HEK293 (cell line): ENCODE measurements around the gene NSG1.

ENCODE experiments used
- CTCF ChIA-PET: fragments of 350-600 bp; formaldehyde crosslinking; extraction: SDS; loops from one replicate; lab custom pipeline; 2021; ENCODE audit warnings: antibody characterized with exemption; lab: Yijun Ruan, JAX
- POLR2A ChIA-PET: fragments of 300-600 bp; formaldehyde crosslinking; extraction: SDS; loops from one replicate; lab custom pipeline; 2020; ENCODE audit warnings: antibody characterized with exemption, inconsistent platforms; lab: Yijun Ruan, JAX
- H3K27ac ChIP-seq: fragments of 200-500 bp; sonication (Bioruptor generic); 2 replicates; pipeline ENCODE4 v1.5.1; 2014; ENCODE audit warnings: low read depth, low read length, control low read depth, inconsistent platforms; ENCODE audit errors: extremely low read depth
- H3K36me3 ChIP-seq, 2 experiments: fragments of 200-500 bp in 1 of 2; sonication (Bioruptor generic) in 1 of 2; 1 replicate in 1 of 2; 2 replicates in 1 of 2; pipeline ENCODE4 v1.5.1; 2014 to 2017; ENCODE audit warnings: inconsistent platforms in 2 of 2, low read length in 2 of 2; ENCODE audit not compliant: control insufficient read depth in 2 of 2, insufficient read depth in 1 of 2
- H3K4me1 ChIP-seq: fragments of 200-500 bp; sonication (Bioruptor generic); 2 replicates; pipeline ENCODE4 v1.5.1; 2014; ENCODE audit warnings: mild to moderate bottlenecking, low read length, inconsistent platforms; ENCODE audit not compliant: control insufficient read depth, insufficient read depth
- H3K4me3 ChIP-seq: 2 replicates; pipeline ENCODE4 v1.5.1; 2011; ENCODE audit warnings: low read depth, mild to moderate bottlenecking, control low read depth, low read length, moderate library complexity
- H3K9me3 ChIP-seq: fragments of 200-500 bp; sonication (Bioruptor generic); 2 replicates; pipeline ENCODE4 v1.5.1; 2014; ENCODE audit warnings: low read depth, low read length, inconsistent platforms; ENCODE audit not compliant: control insufficient read depth, insufficient read depth
- HOXC10 ChIP-seq: sonication (generic); formaldehyde crosslinking; IDR thresholded peaks from 2 replicates; pipeline ENCODE4 v1.8.1; 2023; ENCODE audit warnings: mild to moderate bottlenecking, missing genetic modification reagents
- KLF16 ChIP-seq: fragments of 450-650 bp; formaldehyde crosslinking; IDR thresholded peaks from 2 replicates; pipeline ENCODE4 v1.5.1; 2017; ENCODE audit warnings: missing biosample characterization, missing genetic modification characterization
- PRDM1 ChIP-seq: fragments of 450-650 bp; formaldehyde crosslinking; IDR thresholded peaks from 2 replicates; pipeline ENCODE4; 2016; ENCODE audit warnings: missing biosample characterization, missing genetic modification characterization
- SETDB1 ChIP-seq: IDR thresholded peaks from one replicate; pipeline ENCODE4 v1.6.1; 2017; ENCODE audit warnings: mild to moderate bottlenecking, low read length, moderate library complexity, mixed read lengths; ENCODE audit not compliant: insufficient read length
- TCF7L2 ChIP-seq: IDR thresholded peaks from 2 replicates; pipeline ENCODE4 v1.6.1; 2011; ENCODE audit warnings: low read depth, mild to moderate bottlenecking, inconsistent platforms, low read length, moderate library complexity, borderline replicate concordance
- ZBTB20 ChIP-seq: fragments of 450-650 bp; formaldehyde crosslinking; IDR thresholded peaks from 2 replicates; pipeline ENCODE4 v1.5.1; 2016; ENCODE audit warnings: missing biosample characterization, missing genetic modification characterization
- ZBTB6 ChIP-seq: fragments of 450-650 bp; formaldehyde crosslinking; IDR thresholded peaks from 2 replicates; pipeline ENCODE4 v1.5.1; 2017; ENCODE audit warnings: missing biosample characterization, missing genetic modification characterization
- ZIC2 ChIP-seq: fragments of 450-650 bp; formaldehyde crosslinking; IDR thresholded peaks from 2 replicates; pipeline ENCODE4 v1.5.1; 2016; ENCODE audit warnings: missing biosample characterization, missing genetic modification characterization
- ZNF155 ChIP-seq: fragments of 450-650 bp; formaldehyde crosslinking; IDR thresholded peaks from 2 replicates; pipeline ENCODE4 v1.5.1; 2016; ENCODE audit warnings: missing biosample characterization, missing genetic modification characterization
- ZNF174 ChIP-seq: fragments of 450-650 bp; formaldehyde crosslinking; IDR thresholded peaks from 2 replicates; pipeline ENCODE4 v1.5.0; 2017; ENCODE audit warnings: missing biosample characterization, mild to moderate bottlenecking, missing genetic modification characterization
- ZNF214 ChIP-seq: fragments of 450-650 bp; formaldehyde crosslinking; IDR thresholded peaks from 2 replicates; pipeline ENCODE4 v1.5.1; 2017; ENCODE audit warnings: missing biosample characterization, mild to moderate bottlenecking, missing genetic modification characterization, borderline replicate concordance
- ZNF366 ChIP-seq: fragments of 450-650 bp; formaldehyde crosslinking; conservative IDR thresholded peaks from 2 replicates; pipeline ENCODE4 v1.5.1; 2016; ENCODE audit warnings: missing biosample characterization, missing genetic modification characterization
- ZNF513 ChIP-seq: fragments of 450-650 bp; IDR thresholded peaks from 2 replicates; pipeline ENCODE4 v1.5.1; 2018; ENCODE audit warnings: missing biosample characterization, missing genetic modification characterization
- ZNF530 ChIP-seq: fragments of 450-650 bp; formaldehyde crosslinking; IDR thresholded peaks from 2 replicates; pipeline ENCODE4 v1.5.1; 2016; ENCODE audit warnings: low read depth, missing biosample characterization, missing genetic modification characterization
- ZNF660 ChIP-seq: fragments of 450-650 bp; IDR thresholded peaks from 2 replicates; pipeline ENCODE4 v1.5.1; 2018; ENCODE audit warnings: missing biosample characterization, mild to moderate bottlenecking, missing genetic modification characterization
- ZNF670 ChIP-seq: fragments of 450-650 bp; formaldehyde crosslinking; IDR thresholded peaks from 2 replicates; pipeline ENCODE4 v1.5.1; 2016; ENCODE audit warnings: missing biosample characterization, missing genetic modification characterization, low read depth
- ZNF776 ChIP-seq: fragments of 450-650 bp; formaldehyde crosslinking; IDR thresholded peaks from 2 replicates; pipeline ENCODE4 v1.5.0; 2017; ENCODE audit warnings: missing biosample characterization, missing genetic modification characterization, borderline replicate concordance
- ZNF792 ChIP-seq: fragments of 450-650 bp; formaldehyde crosslinking; IDR thresholded peaks from 2 replicates; pipeline ENCODE4 v1.5.1; 2016; ENCODE audit warnings: missing biosample characterization, missing genetic modification characterization
- ZSCAN16 ChIP-seq: fragments of 450-650 bp; formaldehyde crosslinking; IDR thresholded peaks from 2 replicates; pipeline ENCODE4 v1.5.1; 2016; ENCODE audit warnings: missing biosample characterization, missing genetic modification characterization
- ZSCAN30 ChIP-seq: fragments of 450-650 bp; IDR thresholded peaks from 2 replicates; pipeline ENCODE4 v1.5.1; 2018; ENCODE audit warnings: missing biosample characterization, mild to moderate bottlenecking, missing genetic modification characterization, moderate library complexity
- ZXDB ChIP-seq: fragments of 450-650 bp; formaldehyde crosslinking; IDR thresholded peaks from 2 replicates; pipeline ENCODE4 v1.5.1; 2016; ENCODE audit warnings: missing biosample characterization, missing genetic modification characterization
- TF ChIP-seq, protein P1 (sequence below): fragments of 450-650 bp; formaldehyde crosslinking; IDR thresholded peaks from 2 replicates; pipeline ENCODE4 v1.5.1; 2016; ENCODE audit warnings: missing biosample characterization, missing genetic modification characterization
- TF ChIP-seq, protein P2 (sequence below): fragments of 450-650 bp; formaldehyde crosslinking; IDR thresholded peaks from 2 replicates; pipeline ENCODE4 v1.5.1; 2016; ENCODE audit warnings: missing biosample characterization, missing genetic modification characterization
- TF ChIP-seq, protein P3 (sequence below): fragments of 450-650 bp; formaldehyde crosslinking; IDR thresholded peaks from 2 replicates; pipeline ENCODE4 v1.5.1; 2017; ENCODE audit warnings: missing biosample characterization, missing genetic modification characterization
- TF ChIP-seq, protein P4 (sequence below): fragments of 450-650 bp; formaldehyde crosslinking; IDR thresholded peaks from 2 replicates; pipeline ENCODE4 v1.5.1; 2016; ENCODE audit warnings: missing biosample characterization, missing genetic modification characterization

The NSG1 gene

GRCh38 chr4:4416981-4417380 is 30.1 kb downstream of the NSG1 start:
- Histone ChIP-seq H3K9me3 (no peaks in the 10 kb centered on the region), H3K4me3 (no peak overlapping the region), H3K27ac (no peak overlapping the region)
- POLR2A ChIA-PET: no interaction called here
- TF ChIP-seq ZNF366 (tag by site-specific recombination) (no peak), SETDB1 (no peak)
- TF ChIP-seq, protein P1, sequence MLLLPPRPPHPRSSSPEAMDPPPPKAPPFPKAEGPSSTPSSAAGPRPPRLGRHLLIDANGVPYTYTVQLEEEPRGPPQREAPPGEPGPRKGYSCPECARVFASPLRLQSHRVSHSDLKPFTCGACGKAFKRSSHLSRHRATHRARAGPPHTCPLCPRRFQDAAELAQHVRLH (tag by site-specific recombination): no peak
- TF ChIP-seq, all 188 proteins: peak for 0
- H3K36me3 ChIP-seq: peaks cover 0 to 48% of the 10 kb centered on the region in 2 experiments; a peak in 1 of 3 replicates
- H3K4me1 ChIP-seq: no peaks in the 10 kb centered on the region
- CTCF ChIA-PET: interaction anchor here (0.6 kb wide), 1 partner anchor 97 kb away, joined by 3 read pairs; no protein-coding TSS in a partner anchor

DNA sequence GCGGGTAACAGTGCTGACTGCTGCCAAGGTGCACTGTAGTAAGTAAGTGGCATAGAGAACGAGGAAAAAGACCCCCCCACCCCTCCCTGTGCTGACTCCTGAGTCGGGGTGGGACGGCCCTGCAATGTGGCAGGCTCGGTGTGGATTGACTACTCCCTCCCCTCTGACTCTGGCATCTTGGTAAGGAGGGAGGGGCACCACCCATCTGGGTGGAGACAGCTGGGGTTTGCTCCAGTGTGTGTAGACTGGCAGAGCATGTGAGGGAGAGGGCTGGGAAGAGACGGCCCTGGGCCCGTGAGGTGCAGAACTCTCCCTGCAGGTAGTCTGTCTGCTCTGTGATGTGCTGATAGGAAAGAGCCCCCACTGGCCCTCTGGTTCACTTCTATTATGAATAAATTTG is 31.0 kb downstream of the NSG1 start:
- peaks cover 0 to 49% of the 10 kb centered on the region in 2 experiments; a peak in 1 of 3 replicates for H3K36me3 ChIP-seq
- no peaks in the 10 kb centered on the region for H3K4me1 ChIP-seq
- CTCF ChIA-PET: interaction anchor here (0.5 kb wide), 1 partner anchor 10 kb away, joined by 3 read pairs; no protein-coding TSS in a partner anchor
- H3K27ac ChIP-seq: no peak overlapping the region
- TF ChIP-seq, protein P2, sequence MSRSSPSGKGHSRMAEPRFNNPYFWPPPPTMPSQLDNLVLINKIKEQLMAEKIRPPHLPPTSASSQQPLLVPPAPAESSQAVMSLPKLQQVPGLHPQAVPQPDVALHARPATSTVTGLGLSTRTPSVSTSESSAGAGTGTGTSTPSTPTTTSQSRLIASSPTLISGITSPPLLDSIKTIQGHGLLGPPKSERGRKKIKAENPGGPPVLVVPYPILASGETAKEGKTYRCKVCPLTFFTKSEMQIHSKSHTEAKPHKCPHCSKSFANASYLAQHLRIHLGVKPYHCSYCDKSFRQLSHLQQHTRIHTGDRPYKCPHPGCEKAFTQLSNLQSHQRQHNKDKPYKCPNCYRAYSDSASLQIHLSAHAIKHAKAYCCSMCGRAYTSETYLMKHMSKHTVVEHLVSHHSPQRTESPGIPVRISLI (tag by site-specific recombination): no peak
- TF ChIP-seq ZXDB (tag by site-specific recombination) (no peak), ZNF174 (tag by site-specific recombination) (no peak), ZIC2 (tag by site-specific recombination) (no peak), PRDM1 (tag by site-specific recombination) (no peak), ZNF670 (no peak), ZNF513 (tag by site-specific recombination) (no peak), ZBTB20 (tag by site-specific recombination) (no peak), ZSCAN16 (tag by site-specific recombination) (no peak)
- H3K4me3 ChIP-seq: no peak overlapping the region
- no peaks in the 10 kb centered on the region for H3K9me3 ChIP-seq
- POLR2A ChIA-PET: no interaction called here

DNA sequence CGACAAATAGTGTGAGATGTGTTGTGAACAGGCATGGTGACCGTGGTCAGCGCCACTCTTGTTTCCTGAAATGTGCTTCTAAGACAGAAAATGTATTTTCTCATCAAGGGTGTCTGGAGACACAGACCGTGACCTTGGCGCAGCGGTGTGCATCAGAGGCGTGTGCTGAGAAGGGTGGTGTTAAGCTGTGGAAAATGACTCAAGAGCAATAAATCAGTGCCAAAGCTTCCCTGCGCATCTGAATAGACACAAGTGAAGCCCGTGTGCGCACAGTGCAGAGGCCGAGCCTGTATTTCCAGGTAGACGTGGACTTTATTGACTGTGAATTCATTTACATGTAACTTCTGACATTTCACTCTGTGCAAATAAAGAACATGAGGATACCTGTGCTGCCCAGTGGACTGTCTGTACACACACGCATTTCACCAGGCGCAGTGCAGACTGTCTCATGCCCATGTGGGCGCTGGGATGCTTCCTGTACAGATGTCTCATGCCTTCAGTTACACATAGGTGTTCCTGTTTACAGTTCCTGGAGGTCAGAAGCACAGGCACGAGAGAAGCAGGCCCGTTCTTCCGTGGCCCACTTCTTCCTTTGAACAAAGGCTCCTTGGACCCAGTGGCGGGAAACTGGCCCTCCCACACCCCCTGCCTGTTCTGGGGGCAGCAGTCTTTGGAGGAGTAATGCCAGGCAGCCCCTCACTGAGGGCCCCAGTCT is 31.9 kb downstream of the NSG1 start:
- Histone ChIP-seq H3K9me3 (no peaks in the 10 kb centered on the region), H3K4me3 (no peak overlapping the region), H3K27ac (no peak overlapping the region), H3K36me3 (peaks cover 0 to 58% of the 10 kb centered on the region in 2 experiments; a peak in 1 of 3 replicates), H3K4me1 (no peaks in the 10 kb centered on the region)
- ChIA-PET CTCF (no interaction called here), POLR2A (no interaction called here)
- TF ChIP-seq, protein P3, sequence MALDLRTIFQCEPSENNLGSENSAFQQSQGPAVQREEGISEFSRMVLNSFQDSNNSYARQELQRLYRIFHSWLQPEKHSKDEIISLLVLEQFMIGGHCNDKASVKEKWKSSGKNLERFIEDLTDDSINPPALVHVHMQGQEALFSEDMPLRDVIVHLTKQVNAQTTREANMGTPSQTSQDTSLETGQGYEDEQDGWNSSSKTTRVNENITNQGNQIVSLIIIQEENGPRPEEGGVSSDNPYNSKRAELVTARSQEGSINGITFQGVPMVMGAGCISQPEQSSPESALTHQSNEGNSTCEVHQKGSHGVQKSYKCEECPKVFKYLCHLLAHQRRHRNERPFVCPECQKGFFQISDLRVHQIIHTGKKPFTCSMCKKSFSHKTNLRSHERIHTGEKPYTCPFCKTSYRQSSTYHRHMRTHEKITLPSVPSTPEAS (tag by site-specific recombination): no peak
- TF ChIP-seq ZNF660 (tag by site-specific recombination) (no peak), HOXC10 (CRISPR knock-in tag) (no peak), ZBTB6 (no peak), TCF7L2 (no peak), ZNF670 (no peak), ZNF155 (tag by site-specific recombination) (no peak), ZNF792 (no peak), ZSCAN30 (tag by site-specific recombination) (no peak), ZNF214 (tag by site-specific recombination) (no peak), KLF16 (no peak), ZNF776 (tag by site-specific recombination) (no peak), ZNF530 (tag by site-specific recombination) (no peak)
- TF ChIP-seq, protein P4, sequence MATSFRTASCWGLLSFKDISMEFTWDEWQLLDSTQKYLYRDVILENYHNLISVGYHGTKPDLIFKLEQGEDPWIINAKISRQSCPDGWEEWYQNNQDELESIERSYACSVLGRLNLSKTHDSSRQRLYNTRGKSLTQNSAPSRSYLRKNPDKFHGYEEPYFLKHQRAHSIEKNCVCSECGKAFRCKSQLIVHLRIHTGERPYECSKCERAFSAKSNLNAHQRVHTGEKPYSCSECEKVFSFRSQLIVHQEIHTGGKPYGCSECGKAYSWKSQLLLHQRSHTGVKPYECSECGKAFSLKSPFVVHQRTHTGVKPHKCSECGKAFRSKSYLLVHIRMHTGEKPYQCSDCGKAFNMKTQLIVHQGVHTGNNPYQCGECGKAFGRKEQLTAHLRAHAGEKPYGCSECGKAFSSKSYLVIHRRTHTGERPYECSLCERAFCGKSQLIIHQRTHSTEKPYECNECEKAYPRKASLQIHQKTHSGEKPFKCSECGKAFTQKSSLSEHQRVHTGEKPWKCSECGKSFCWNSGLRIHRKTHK (tag by site-specific recombination): no peak
